Spleen (tissue), 7 donors: ENCODE measurements around the gene PRXL2B.
"Not testable (repeated sequence)": the region's sequence is repeated elsewhere in the genome, so short reads cannot be mapped to it uniquely, and the experiment has no call there.

Source experiments
- POLR2A ChIP-seq, 3 donors: fragments of 450-650 bp; IDR thresholded peaks; one replicate each; pipeline ENCODE4 v1.5.1; 2017; ENCODE audit warnings: antibody characterized with exemption in 3 of 3, mild to moderate bottlenecking in 1 of 3
- POLR2AphosphoS5 ChIP-seq, 3 donors: sonication (generic); formaldehyde crosslinking; IDR thresholded peaks; one replicate each; pipeline ENCODE4 v1.5.1; 2017; ENCODE audit warnings: antibody characterized with exemption in 3 of 3
- TF ChIP-seq, protein P1 (sequence below), 11 experiments: fragments of 200-600 bp in 7 of 11; fragments of 450-650 bp in 4 of 11; sonication (generic) in 4 of 11; IDR thresholded peaks in 8 of 11; conservative IDR thresholded peaks in 3 of 11; 1 replicate in 7 of 11; 2 replicates in 4 of 11; pipeline versions ENCODE4 v1.4.0 to v1.8.0; 2016 to 2021; ENCODE audit warnings: antibody characterized with exemption in 11 of 11, inconsistent platforms in 4 of 11, mild to moderate bottlenecking in 1 of 11
- donor health status: DM: no; HTN: no; CAD: no; lungs with moderate emphysema.
- donor health status: DM: no; HTN: no; CAD: no.
- donor health status: DM: no; HTN: no; CAD: no.

DNA sequence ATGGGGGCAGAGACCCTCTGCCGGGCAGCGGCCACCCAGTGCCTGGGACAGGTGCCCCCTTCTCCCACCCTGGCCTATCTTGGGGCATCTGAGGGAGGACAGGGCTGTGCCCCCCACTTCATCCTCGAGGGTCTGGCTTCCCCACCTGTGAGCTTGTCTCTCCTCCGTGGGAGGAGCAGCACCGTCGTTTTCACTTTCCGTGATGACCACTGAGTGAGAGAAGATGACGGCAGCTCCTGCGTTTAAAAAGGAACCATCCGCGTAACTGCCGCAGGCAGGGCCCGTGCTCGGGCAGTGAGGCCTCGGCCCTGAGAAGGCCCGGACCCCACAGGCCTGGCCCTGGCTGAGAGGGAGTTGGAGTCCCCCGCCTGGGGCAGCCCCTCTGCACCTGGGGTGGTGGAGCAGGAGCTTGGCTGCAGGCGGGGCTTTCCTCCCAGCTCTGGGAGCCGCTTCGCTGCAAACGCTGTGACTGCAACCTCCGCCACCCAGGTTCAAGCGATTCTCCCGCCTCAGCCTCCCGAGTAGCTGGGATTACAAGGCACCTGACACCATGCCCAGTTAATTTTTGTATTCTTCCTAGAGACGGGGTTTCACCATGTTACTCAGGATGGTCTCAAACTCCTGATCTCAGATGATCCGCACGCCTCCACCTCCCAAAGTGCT is 37.1 kb upstream of the PRXL2B start:
- TF ChIP-seq, protein P1, sequence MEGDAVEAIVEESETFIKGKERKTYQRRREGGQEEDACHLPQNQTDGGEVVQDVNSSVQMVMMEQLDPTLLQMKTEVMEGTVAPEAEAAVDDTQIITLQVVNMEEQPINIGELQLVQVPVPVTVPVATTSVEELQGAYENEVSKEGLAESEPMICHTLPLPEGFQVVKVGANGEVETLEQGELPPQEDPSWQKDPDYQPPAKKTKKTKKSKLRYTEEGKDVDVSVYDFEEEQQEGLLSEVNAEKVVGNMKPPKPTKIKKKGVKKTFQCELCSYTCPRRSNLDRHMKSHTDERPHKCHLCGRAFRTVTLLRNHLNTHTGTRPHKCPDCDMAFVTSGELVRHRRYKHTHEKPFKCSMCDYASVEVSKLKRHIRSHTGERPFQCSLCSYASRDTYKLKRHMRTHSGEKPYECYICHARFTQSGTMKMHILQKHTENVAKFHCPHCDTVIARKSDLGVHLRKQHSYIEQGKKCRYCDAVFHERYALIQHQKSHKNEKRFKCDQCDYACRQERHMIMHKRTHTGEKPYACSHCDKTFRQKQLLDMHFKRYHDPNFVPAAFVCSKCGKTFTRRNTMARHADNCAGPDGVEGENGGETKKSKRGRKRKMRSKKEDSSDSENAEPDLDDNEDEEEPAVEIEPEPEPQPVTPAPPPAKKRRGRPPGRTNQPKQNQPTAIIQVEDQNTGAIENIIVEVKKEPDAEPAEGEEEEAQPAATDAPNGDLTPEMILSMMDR (IDR thresholded peaks at IDR 0.05 in 8 of 11, conservative IDR thresholded peaks at IDR 0.05 in 3 of 11) = not testable (repeated sequence)
- not testable (repeated sequence) for TF ChIP-seq POLR2A, POLR2AphosphoS5 (IDR thresholded peaks at IDR 0.05)
